Measurements from ENCODE around the gene GGCT. TPM values are rescaled to one million over a fixed set of nuclear protein-coding genes. Genes with fewer than 3 reads are reported as not detected.

Gene GGCT
- total and polyA plus RNA-seq, 2 of the 8 experiments (the other 6 are each of a cell fraction or from before 2014, with no cell fraction given) = 50.0 to 129 TPM

GRCh38 chr7:30453921-30454320 is 50.7 kb downstream of the GGCT start:
- no peaks in the 10 kb centered on the region for H3K23me2 ChIP-seq (ENCODE audit: low read depth, low read length)
- no peaks in the 10 kb centered on the region for H3K79me2 ChIP-seq (ENCODE audit: control insufficient read depth in 1 of 2, insufficient read depth in 2 of 2, low read length in 2 of 2)
- no peak overlapping the region for H2BK12ac ChIP-seq (ENCODE audit: low read depth, low read length)
- no peaks in the 10 kb centered on the region for H3K27me3 ChIP-seq (replicated peaks in 1 of 4; ENCODE audit: control insufficient read depth in 3 of 4, extremely low read depth in 1 of 4, insufficient read depth in 3 of 4, low read length in 3 of 4)
- 0 out of 8 replicates have a peak, but pooled peaks cover 0 to 2% (median 0%) of the 10 kb centered on the region in 4 experiments for H3K36me3 ChIP-seq (ENCODE audit: control insufficient read depth in 2 of 4, insufficient read depth in 4 of 4, low read length in 3 of 4)
- H4K20me1 ChIP-seq (replicated peaks in 1 of 2; ENCODE audit: control insufficient read depth in 1 of 2, insufficient read depth in 2 of 2, low read length in 2 of 2) = no peaks in the 10 kb centered on the region
- no peak overlapping the region for H2BK20ac ChIP-seq (ENCODE audit: low read length)
- H4K8ac ChIP-seq (ENCODE audit: extremely low read depth, insufficient read depth, low read length) = no peak overlapping the region
- no peak overlapping the region for H3K27ac ChIP-seq (ENCODE audit: low read depth, low read length)
- no peak overlapping the region for H3K4ac ChIP-seq (replicated peaks; ENCODE audit: insufficient read length, low read depth, low read length)
- CTCF ChIA-PET (ENCODE audit: partially characterized antibody) = interaction anchor here (0.7 to 2.3 kb wide), 9 partner anchors 8 to 225 kb away, joined by 3 to 6 read pairs (median 3); no protein-coding TSS in a partner anchor
- no peaks in the 10 kb centered on the region for H3K9me3 ChIP-seq (ENCODE audit: insufficient read depth in 2 of 2, low read depth in 1 of 2, low read length in 1 of 2)
- no peak overlapping the region for H3K9ac ChIP-seq (replicated peaks in 1 of 4; ENCODE audit: extremely low read depth in 1 of 4, low read depth in 3 of 4, low read length in 3 of 4)
- no peak overlapping the region for H2AFZ ChIP-seq (ENCODE audit: low read length)
- H2BK15ac ChIP-seq (ENCODE audit: low read length) = no peak overlapping the region
- no peak overlapping the region for H3K23ac ChIP-seq (ENCODE audit: insufficient read length)
- no peak overlapping the region; the same call in 1 of the 2 replicates for H2BK5ac ChIP-seq (ENCODE audit: low read depth, low read length)
- no peak overlapping the region for H4K91ac ChIP-seq (replicated peaks; ENCODE audit: insufficient read length, low read length)
- no peak for FAIRE-seq
- H2BK120ac ChIP-seq (replicated peaks; ENCODE audit: low read depth, low read length) = no peak overlapping the region
- H3K14ac ChIP-seq (ENCODE audit: insufficient read length) = no peak overlapping the region
- 0 out of 2 replicates have a peak, but pooled peaks cover 3% of the 10 kb centered on the region for H3K79me1 ChIP-seq (ENCODE audit: low read depth, low read length)
- no peak overlapping the region for H4K5ac ChIP-seq (ENCODE audit: insufficient read length, low read depth, low read length)
- POLR2A ChIA-PET (ENCODE audit: partially characterized antibody) = interaction anchor here (1.4 kb wide), 1 partner anchor 24 kb away, joined by 3 read pairs; no protein-coding TSS in a partner anchor
- no peak overlapping the region for H3K56ac ChIP-seq (replicated peaks; ENCODE audit: insufficient read length, low read depth, low read length)
- WGBS, 2 experiments (ENCODE audit: extremely low coverage in 1 of 2, insufficient coverage in 1 of 2, insufficient read length in 1 of 2, insufficient replicate concordance in 2 of 2, low coverage in 1 of 2, low lambda C conversion rate in 2 of 2, missing lambda C conversion rate in 1 of 2) = 98% methylated on average over 3 of the region's 3 CpGs; no CpG with 5 or more reads in 1 of the 2 experiments
- no peak overlapping the region for H3K4me3 ChIP-seq (ENCODE audit: extremely low read depth in 1 of 4, insufficient read depth in 2 of 4, low read depth in 3 of 4, low read length in 4 of 4)
- H2AK5ac ChIP-seq (ENCODE audit: low read depth, low read length) = no peak overlapping the region
- no peak overlapping the region for H3K18ac ChIP-seq (ENCODE audit: extremely low read depth, low read length)
- DNase-seq (ENCODE audit: low read depth in 1 of 2, low spot score in 2 of 2) = no peak
- peaks cover 0 to 10% (median 3%) of the 10 kb centered on the region in 4 experiments; a peak in 4 of 7 replicates for H3K4me1 ChIP-seq (replicated peaks in 1 of 4; ENCODE audit: control insufficient read depth in 3 of 4, insufficient read depth in 4 of 4, low read length in 3 of 4)
- no peak overlapping the region for H3K4me2 ChIP-seq (ENCODE audit: insufficient read depth in 1 of 2, low read depth in 2 of 2, low read length in 2 of 2)
- TF ChIP-seq NRF1 (IDR thresholded peaks at IDR 0.05; ENCODE audit: low read depth, low read length) (no peak), CTCF (IDR thresholded peaks at IDR 0.05; ENCODE audit: control extremely low read depth in 1 of 3, insufficient read depth in 1 of 3, low read depth in 1 of 3, low read length in 3 of 3) (no peak), POU5F1 (IDR thresholded peaks at IDR 0.05; ENCODE audit: low read depth, low read length) (no peak), FOSL1 (IDR thresholded peaks at IDR 0.05; ENCODE audit: insufficient read depth, low read depth, low read length) (no peak), RXRA (IDR thresholded peaks at IDR 0.05; ENCODE audit: insufficient read depth, low read depth, low read length) (no peak), HDAC6 (IDR thresholded peaks at IDR 0.05; ENCODE audit: low read depth, low read length) (no peak), JUND (IDR thresholded peaks at IDR 0.05; ENCODE audit: low read length) (no peak), TAF7 (optimal IDR thresholded peaks at IDR 0.05; ENCODE audit: borderline replicate concordance, low read depth, low read length) (no peak), TCF12 (IDR thresholded peaks at IDR 0.05; ENCODE audit: low read depth, low read length) (no peak)
- TF ChIP-seq, protein P1, sequence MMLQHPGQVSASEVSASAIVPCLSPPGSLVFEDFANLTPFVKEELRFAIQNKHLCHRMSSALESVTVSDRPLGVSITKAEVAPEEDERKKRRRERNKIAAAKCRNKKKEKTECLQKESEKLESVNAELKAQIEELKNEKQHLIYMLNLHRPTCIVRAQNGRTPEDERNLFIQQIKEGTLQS (IDR thresholded peaks at IDR 0.05; ENCODE audit: insufficient read depth, low read depth, low read length) = no peak

All from H1 (cell line).